AG04450 (cell line): ENCODE results near the gene KLHL26. TPM values are rescaled to one million over a fixed set of nuclear protein-coding genes. Genes with fewer than 3 reads are reported as not detected.

Experiments
- CTCF ChIA-PET: fragments of 300-600, 350-600 bp; formaldehyde crosslinking; extraction: SDS; loops from one replicate; lab custom pipeline; 2022; ENCODE audit warnings: antibody characterized with exemption, inconsistent platforms; lab: Charles Lee
- POLR2A ChIA-PET: fragments of 350-600 bp; formaldehyde crosslinking; extraction: SDS; loops from one replicate; lab custom pipeline; 2021; ENCODE audit warnings: antibody characterized with exemption, inconsistent platforms; lab: Yijun Ruan, JAX
- DNase-seq: peaks from one replicate; pipeline ENCODE4 v3.0.0-alpha.2; 2011; ENCODE audit warnings: low read depth, low spot score
- H3K27ac ChIP-seq: one replicate; pipeline ENCODE4 v1.5.1; 2012; ENCODE audit warnings: low read depth, low read length, control low read depth
- H3K27me3 ChIP-seq: one replicate; pipeline ENCODE4 v1.6.0; 2012; ENCODE audit warnings: low read length; ENCODE audit not compliant: control insufficient read depth, insufficient read depth
- H3K4me3 ChIP-seq: 2 replicates; pipeline ENCODE4 v1.5.1; 2011; ENCODE audit warnings: mild to moderate bottlenecking, low read depth, low read length, control low read depth
- H3K9me3 ChIP-seq: 2 replicates; pipeline ENCODE4 v1.5.1; 2012; ENCODE audit warnings: low read length; ENCODE audit not compliant: control insufficient read depth, insufficient read depth
- polyA plus RNA-seq: library from polyadenylated mRNA; depleted of rRNA; stranded (reverse); fragments of >200 nt; gene quantifications from 2 replicates; pipeline ENCODE4 v1.2.3, GENCODE V29; 2011
- TF ChIP-seq, protein P1 (sequence below): IDR thresholded peaks from 2 replicates; pipeline ENCODE4 v1.5.1; 2011; ENCODE audit warnings: low read depth, low read length, control low read depth, inconsistent platforms

Gene KLHL26
- polyA plus RNA-seq, 1 experiment, result 1.2 TPM

GRCh38 chr19:18616023-18616422 lies 20.8 kb upstream of the KLHL26 start:
- H3K27me3 ChIP-seq, result peaks cover 43% of the 10 kb centered on the region
- POLR2A ChIA-PET, result interaction anchor here (0.6 kb wide), 1 partner anchor 11 kb away, joined by 3 read pairs; no protein-coding TSS in a partner anchor
- H3K9me3 ChIP-seq, result peaks cover 9% of the 10 kb centered on the region
- no peak for DNase-seq
- TF ChIP-seq, protein P1, sequence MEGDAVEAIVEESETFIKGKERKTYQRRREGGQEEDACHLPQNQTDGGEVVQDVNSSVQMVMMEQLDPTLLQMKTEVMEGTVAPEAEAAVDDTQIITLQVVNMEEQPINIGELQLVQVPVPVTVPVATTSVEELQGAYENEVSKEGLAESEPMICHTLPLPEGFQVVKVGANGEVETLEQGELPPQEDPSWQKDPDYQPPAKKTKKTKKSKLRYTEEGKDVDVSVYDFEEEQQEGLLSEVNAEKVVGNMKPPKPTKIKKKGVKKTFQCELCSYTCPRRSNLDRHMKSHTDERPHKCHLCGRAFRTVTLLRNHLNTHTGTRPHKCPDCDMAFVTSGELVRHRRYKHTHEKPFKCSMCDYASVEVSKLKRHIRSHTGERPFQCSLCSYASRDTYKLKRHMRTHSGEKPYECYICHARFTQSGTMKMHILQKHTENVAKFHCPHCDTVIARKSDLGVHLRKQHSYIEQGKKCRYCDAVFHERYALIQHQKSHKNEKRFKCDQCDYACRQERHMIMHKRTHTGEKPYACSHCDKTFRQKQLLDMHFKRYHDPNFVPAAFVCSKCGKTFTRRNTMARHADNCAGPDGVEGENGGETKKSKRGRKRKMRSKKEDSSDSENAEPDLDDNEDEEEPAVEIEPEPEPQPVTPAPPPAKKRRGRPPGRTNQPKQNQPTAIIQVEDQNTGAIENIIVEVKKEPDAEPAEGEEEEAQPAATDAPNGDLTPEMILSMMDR, result no peak
- no peak overlapping the region for H3K4me3 ChIP-seq
- H3K27ac ChIP-seq, result no peak overlapping the region
- CTCF ChIA-PET, result no interaction called here

DNA sequence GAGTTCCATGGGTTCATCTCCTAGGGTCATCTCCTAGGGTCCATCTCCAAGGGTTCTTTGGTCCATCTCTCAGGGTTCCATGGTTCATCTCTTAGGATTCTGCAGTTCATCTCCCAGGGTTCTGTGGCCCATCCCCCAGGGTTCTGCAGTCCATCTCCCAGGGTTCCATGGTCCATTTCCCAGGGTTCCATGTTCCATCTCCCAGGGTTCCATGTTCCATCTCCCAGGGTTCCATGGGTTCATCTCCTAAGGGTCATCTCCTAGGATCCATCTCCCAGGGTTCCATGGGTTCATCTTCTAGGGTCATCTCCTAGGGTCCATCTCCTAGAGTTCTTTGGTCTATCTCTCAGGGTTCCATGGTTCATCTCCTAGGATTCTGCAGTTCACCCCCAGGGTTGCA lies 19.3 kb upstream of the KLHL26 start:
- TF ChIP-seq, protein P1, result no peak
- H3K27ac ChIP-seq, result no peak overlapping the region
- CTCF ChIA-PET, result no interaction called here
- DNase-seq, result no peak
- H3K9me3 ChIP-seq, result peaks cover 9% of the 10 kb centered on the region
- no peak overlapping the region for H3K4me3 ChIP-seq
- POLR2A ChIA-PET, result no interaction called here
- H3K27me3 ChIP-seq, result peaks cover 30% of the 10 kb centered on the region

- DNase-seq, result no peak
- Histone ChIP-seq H3K27ac (no peak overlapping the region), H3K9me3 (peaks cover 9% of the 10 kb centered on the region), H3K27me3 (peaks cover 24% of the 10 kb centered on the region), H3K4me3 (no peak overlapping the region)
- TF ChIP-seq, protein P1, result no peak
- ChIA-PET CTCF (interaction anchor here (0.7 kb wide), 1 partner anchor 24 kb away, joined by 4 read pairs; no protein-coding TSS in a partner anchor), POLR2A (no interaction called here)
These were observed 18.6 kb upstream of the KLHL26 start for GRCh38 chr19:18618236-18618635.

GRCh38 chr19:18620311-18620710 lies 16.5 kb upstream of the KLHL26 start:
- Histone ChIP-seq H3K27me3 (peaks cover 8% of the 10 kb centered on the region), H3K4me3 (no peak overlapping the region), H3K9me3 (peaks cover 9% of the 10 kb centered on the region), H3K27ac (no peak overlapping the region)
- CTCF ChIA-PET, result interaction anchor here (0.6 kb wide), 1 partner anchor 50 kb away, joined by 6 read pairs; no protein-coding TSS in a partner anchor
- DNase-seq, result no peak
- TF ChIP-seq, protein P1, result no peak
- POLR2A ChIA-PET, result no interaction called here

DNA sequence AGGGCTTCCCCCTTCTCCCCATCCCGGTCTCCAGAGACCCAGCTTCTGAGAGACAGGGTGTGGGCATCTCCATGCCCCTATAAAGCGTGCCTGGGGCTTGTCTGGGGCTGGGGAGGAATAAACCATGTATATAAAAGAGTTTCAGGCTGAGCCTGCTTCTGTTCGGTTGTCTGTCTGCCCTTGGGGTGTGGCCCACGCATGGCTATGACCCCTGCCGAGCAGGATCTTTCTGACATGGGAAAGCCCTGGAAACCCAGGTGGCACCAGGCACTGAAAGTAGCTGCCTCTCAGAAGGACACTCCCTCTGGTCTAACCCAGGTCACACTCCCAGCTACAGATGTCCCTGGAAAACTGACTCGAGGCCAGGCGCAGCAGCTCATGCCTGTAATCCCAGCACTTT lies 15.9 kb upstream of the KLHL26 start:
- CTCF ChIA-PET, result interaction anchor here (0.6 kb wide), 1 partner anchor 50 kb away, joined by 6 read pairs; no protein-coding TSS in a partner anchor
- Histone ChIP-seq H3K4me3 (no peak overlapping the region), H3K27me3 (peaks cover 6% of the 10 kb centered on the region), H3K27ac (no peak overlapping the region), H3K9me3 (peaks cover 9% of the 10 kb centered on the region)
- POLR2A ChIA-PET, result interaction anchor here (0.6 kb wide), 1 partner anchor 74 kb away, joined by 4 read pairs; no protein-coding TSS in a partner anchor
- DNase-seq, result no peak
- TF ChIP-seq, protein P1, result no peak
